Tibial artery (tissue), 4 donors: ENCODE measurements around the gene MAP4.

Experiments used
- DNase-seq, 2 donors: peaks; one replicate each; pipeline ENCODE4 v3.0.0-alpha.2; 2019
- H3K27ac ChIP-seq, 2 donors: fragments of 200-600 bp; sonication (generic) in 1 of 2; 1 replicate in 1 of 2; 2 replicates in 1 of 2; pipeline ENCODE4 v1.5.1; 2018 to 2019; ENCODE audit warnings: mild to moderate bottlenecking in 1 of 2
- H3K27me3 ChIP-seq, 2 donors: fragments of 200-600 bp; sonication (generic) in 1 of 2; one replicate each; pipeline versions ENCODE4 v1.5.1 to v1.6.0; 2016 to 2019
- H3K36me3 ChIP-seq, 3 donors: fragments of 200-600 bp; sonication (generic) in 2 of 3; one replicate each; pipeline ENCODE4 v1.5.1; 2016 to 2019; ENCODE audit warnings: mild to moderate bottlenecking in 2 of 3
- H3K4me1 ChIP-seq, 4 donors: fragments of 200-600 bp; sonication (generic) in 2 of 4; 1 replicate in 3 of 4; 2 replicates in 1 of 4; pipeline ENCODE4 v1.5.1; 2016 to 2019
- H3K4me3 ChIP-seq, 2 donors: fragments of 200-600 bp; sonication (generic) in 1 of 2; 1 replicate in 1 of 2; 2 replicates in 1 of 2; pipeline ENCODE4 v1.5.1; 2018 to 2019; ENCODE audit warnings: mild to moderate bottlenecking in 2 of 2
- H3K9me3 ChIP-seq, 3 donors: fragments of 200-600 bp; sonication (generic) in 1 of 3; one replicate each; pipeline ENCODE4 v1.5.1; 2016 to 2019
- CTCF ChIP-seq, 2 experiments: fragments of 200-600 bp in 1 of 2; fragments of 450-650 bp in 1 of 2; IDR thresholded peaks; one replicate each; pipeline ENCODE4 v1.5.1; 2017 to 2019; ENCODE audit warnings: antibody characterized with exemption in 2 of 2, mild to moderate bottlenecking in 1 of 2, moderate library complexity in 1 of 2
- intact Hi-C: fragments of 100-400 bp; cut with DNase I; formaldehyde crosslinking; loops from one replicate; pipeline ENCODE4 v1.15.0; 2023; ENCODE audit warnings: low total_unique reads

Gene MAP4

DNA sequence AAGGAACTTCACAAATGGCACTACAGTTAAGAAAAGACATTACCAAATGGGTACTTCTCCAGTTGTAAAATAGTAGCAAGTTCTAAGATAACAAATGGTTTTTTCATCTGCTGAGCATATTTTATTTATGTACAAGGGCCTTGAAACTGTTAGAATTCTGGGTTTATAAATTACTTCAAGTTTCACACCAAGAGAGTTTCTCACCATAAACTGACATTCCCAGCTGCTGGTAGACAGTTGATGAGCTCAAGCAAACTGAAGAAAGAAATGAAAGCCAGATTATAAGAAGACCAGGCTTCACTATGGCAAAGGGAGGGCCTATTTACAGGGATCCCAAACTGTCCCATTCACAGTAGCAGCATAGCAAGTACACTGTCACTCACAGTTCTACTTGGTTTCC, 113.5 kb downstream of the MAP4 start:
- intact Hi-C loops: no loop called here

DNA sequence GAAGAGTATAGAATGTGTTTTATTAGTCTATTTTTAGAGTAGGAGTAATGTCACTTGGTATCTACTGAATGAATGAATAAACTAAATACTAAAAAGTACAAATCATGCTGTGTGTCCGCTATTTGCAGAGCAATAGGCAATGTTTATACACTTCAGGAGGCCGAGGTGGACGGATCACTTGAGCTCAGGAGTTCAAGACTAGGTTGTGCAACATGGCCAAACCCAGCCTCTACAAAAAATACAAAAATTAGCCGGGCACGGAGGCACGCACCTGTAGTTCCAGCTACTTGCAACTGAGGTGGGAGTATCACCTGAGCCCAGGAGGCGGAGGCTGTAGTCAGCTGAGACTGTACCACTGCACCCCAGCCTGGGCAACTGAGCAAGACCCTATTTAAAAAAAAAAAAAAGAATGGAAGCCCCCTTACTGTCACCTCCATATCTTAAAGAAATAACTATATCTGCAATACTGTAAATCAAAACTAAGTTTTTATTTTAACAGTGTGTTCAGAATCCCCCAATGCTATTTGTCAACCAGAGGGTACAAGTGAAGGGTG, 114.9 kb downstream of the MAP4 start:
- Histone ChIP-seq H3K4me3 (no peak overlapping the region), H3K36me3 (peaks cover 6 to 39% (median 21%) of the 10 kb centered on the region in 3 donors)
- no peak for TF ChIP-seq CTCF (IDR thresholded peaks at IDR 0.05)

More for the DNA sequence above, 113.5 kb downstream of the MAP4 start:
- TF ChIP-seq CTCF (IDR thresholded peaks at IDR 0.05): no peak
- Histone ChIP-seq H3K27ac (no peak overlapping the region), H3K4me1 (peaks cover 0 to 13% (median 0%) of the 10 kb centered on the region in 4 donors), H3K4me3 (no peak overlapping the region), H3K9me3 (no peaks in the 10 kb centered on the region), H3K27me3 (no peaks in the 10 kb centered on the region), H3K36me3 (peaks cover 6 to 27% (median 14%) of the 10 kb centered on the region in 3 donors)
- no peak for DNase-seq

GRCh38 chr3:47899495-47900108, 116.6 kb downstream of the MAP4 start:
- intact Hi-C loops: no loop called here
- Histone ChIP-seq H3K27me3 (no peaks in the 10 kb centered on the region), H3K27ac (no peak overlapping the region), H3K4me1 (peaks cover 0 to 13% (median 0%) of the 10 kb centered on the region in 4 donors), H3K4me3 (no peak overlapping the region), H3K36me3 (peaks cover 6 to 49% (median 18%) of the 10 kb centered on the region in 3 donors), H3K9me3 (no peaks in the 10 kb centered on the region)
- no peak for TF ChIP-seq CTCF (IDR thresholded peaks at IDR 0.05)
- DNase-seq: no peak

More for the DNA sequence above, 114.9 kb downstream of the MAP4 start:
- H3K4me1 ChIP-seq: peaks cover 0 to 13% (median 0%) of the 10 kb centered on the region in 4 donors
- DNase-seq: no peak
- intact Hi-C loops: no loop called here
- H3K27ac ChIP-seq: no peak overlapping the region
- no peaks in the 10 kb centered on the region for H3K9me3 ChIP-seq
- H3K27me3 ChIP-seq: no peaks in the 10 kb centered on the region

DNA sequence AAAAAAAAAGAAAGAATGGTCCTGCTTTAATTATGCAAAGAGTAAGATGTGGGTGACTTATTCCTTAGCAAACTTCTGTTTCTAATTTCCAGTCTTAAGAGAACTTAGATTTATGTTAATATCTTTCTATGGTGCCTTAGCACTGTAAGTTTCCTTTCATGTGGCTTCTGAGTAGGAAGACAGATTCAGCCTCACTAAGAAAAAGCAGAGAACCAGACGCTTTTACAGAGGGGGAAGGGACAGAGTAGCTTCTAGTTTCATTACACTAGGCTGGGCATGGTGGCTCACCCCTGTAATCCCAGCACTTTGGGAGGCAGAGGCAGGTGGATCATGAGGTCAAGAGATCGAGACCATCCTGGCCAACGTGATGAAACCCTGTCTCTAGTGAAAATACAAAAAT, 118.3 kb downstream of the MAP4 start:
- H3K9me3 ChIP-seq: no peaks in the 10 kb centered on the region
- no peak overlapping the region for H3K27ac ChIP-seq
- H3K4me3 ChIP-seq: no peak overlapping the region
- peaks cover 0 to 13% (median 0%) of the 10 kb centered on the region in 4 donors for H3K4me1 ChIP-seq
- H3K27me3 ChIP-seq: no peaks in the 10 kb centered on the region
- peaks cover 6 to 61% (median 18%) of the 10 kb centered on the region in 3 donors for H3K36me3 ChIP-seq
- no peak for DNase-seq
- intact Hi-C loops: no loop called here
- TF ChIP-seq CTCF (IDR thresholded peaks at IDR 0.05): no peak

- Histone ChIP-seq H3K27ac (no peak overlapping the region), H3K27me3 (no peaks in the 10 kb centered on the region), H3K4me1 (peaks cover 0 to 7% (median 0%) of the 10 kb centered on the region in 4 donors), H3K9me3 (no peaks in the 10 kb centered on the region), H3K36me3 (peaks cover 6 to 71% (median 18%) of the 10 kb centered on the region in 3 donors), H3K4me3 (no peak overlapping the region)
- no peak for DNase-seq
- intact Hi-C loops: no loop called here
- TF ChIP-seq CTCF (IDR thresholded peaks at IDR 0.05): no peak
These were observed 119.5 kb downstream of the MAP4 start for GRCh38 chr3:47896736-47897135.
